Esophagus (tissue), 2 donors: ENCODE measurements around the gene GPR173. TPM values are rescaled to one million over a fixed set of nuclear protein-coding genes. Genes with fewer than 3 reads are reported as not detected.

Source experiments
- H3K27ac ChIP-seq, 2 donors: one replicate each; pipeline ENCODE4 v1.5.1; 2013; ENCODE audit warnings: low read depth in 2 of 2, mild to moderate bottlenecking in 2 of 2, inconsistent platforms in 1 of 2, low read length in 1 of 2, moderate library complexity in 1 of 2
- H3K27me3 ChIP-seq, 2 donors: one replicate each; pipeline ENCODE4 v1.6.1; 2013; ENCODE audit warnings: low read length in 2 of 2, control low read depth in 1 of 2, mild to moderate bottlenecking in 1 of 2; ENCODE audit not compliant: insufficient read depth in 2 of 2, control insufficient read depth in 1 of 2
- H3K36me3 ChIP-seq, 2 donors: one replicate each; pipeline ENCODE4 v1.6.1; 2013; ENCODE audit warnings: low read length in 1 of 2; ENCODE audit not compliant: control insufficient read depth in 2 of 2, insufficient read depth in 2 of 2
- H3K4me1 ChIP-seq, 2 donors: one replicate each; pipeline ENCODE4 v1.6.1; 2013; ENCODE audit warnings: low read length in 1 of 2; ENCODE audit not compliant: control insufficient read depth in 2 of 2, insufficient read depth in 2 of 2
- H3K4me3 ChIP-seq, 2 donors: one replicate each; pipeline ENCODE4 v1.5.1; 2013; ENCODE audit warnings: low read length in 2 of 2, mild to moderate bottlenecking in 2 of 2, low read depth in 1 of 2, moderate library complexity in 1 of 2
- H3K9me3 ChIP-seq, 2 donors: one replicate each; pipeline ENCODE4 v1.6.1; 2013; ENCODE audit warnings: mild to moderate bottlenecking in 2 of 2, low read depth in 1 of 2, low read length in 1 of 2, moderate library complexity in 1 of 2; ENCODE audit not compliant: control insufficient read depth in 2 of 2, insufficient read depth in 1 of 2
- WGBS, 2 donors: extraction: QIAGEN DNeasy Blood & Tissue Kit; methylation state at CpG; one replicate each; pipeline ENCODE4 v1.1.7; 2013; 5-methylcytosine and 5-hydroxymethylcytosine counted together
- polyA plus RNA-seq, 2 donors: library from polyadenylated mRNA; stranded (reverse); fragments of 200-250 nt; gene quantifications; one replicate each; pipeline ENCODE4 v1.2.3, GENCODE V29; 2013
- donor health status: healthy with polysubstance abuse.
- donor health status: Bipolar disorder and iron deficiency.

The GPR173 gene
- polyA plus RNA-seq, 2 donors: 0.18 to 0.22 TPM

- no peaks in the 10 kb centered on the region for H3K4me1 ChIP-seq
- WGBS, 2 donors: 71 to 73% methylated on average over 3 of the region's 3 CpGs
- no peak overlapping the region for H3K27ac ChIP-seq
- no peaks in the 10 kb centered on the region for H3K27me3 ChIP-seq
- no peak overlapping the region for H3K4me3 ChIP-seq
- H3K36me3 ChIP-seq: no peaks in the 10 kb centered on the region
- no peaks in the 10 kb centered on the region for H3K9me3 ChIP-seq
These were observed 47.2 kb downstream of the GPR173 start for GRCh38 chrX:53095796-53096195.

GRCh38 chrX:53114864-53115549, 66.4 kb downstream of the GPR173 start:
- Histone ChIP-seq H3K36me3 (peaks cover 0 to 4% of the 10 kb centered on the region in 2 donors), H3K27ac (no peak overlapping the region), H3K4me1 (no peaks in the 10 kb centered on the region), H3K27me3 (no peaks in the 10 kb centered on the region), H3K9me3 (no peaks in the 10 kb centered on the region), H3K4me3 (no peak overlapping the region)
- WGBS, 2 donors: 92 to 95% methylated on average over 6 of the region's 6 CpGs

- WGBS, 2 donors: 84 to 88% methylated on average over 2 of the region's 2 CpGs
- Histone ChIP-seq H3K27me3 (no peaks in the 10 kb centered on the region), H3K36me3 (peaks cover 0 to 4% of the 10 kb centered on the region in 2 donors), H3K4me1 (no peaks in the 10 kb centered on the region), H3K4me3 (no peak overlapping the region), H3K9me3 (no peaks in the 10 kb centered on the region), H3K27ac (no peak overlapping the region)
These were observed 66.9 kb downstream of the GPR173 start for GRCh38 chrX:53115550-53115874.

- Histone ChIP-seq H3K27ac (peak overlapping the region in 1 of 2 donors; percentile 8), H3K4me3 (no peak overlapping the region), H3K4me1 (no peaks in the 10 kb centered on the region), H3K27me3 (no peaks in the 10 kb centered on the region), H3K36me3 (peaks cover 0 to 4% of the 10 kb centered on the region in 2 donors), H3K9me3 (no peaks in the 10 kb centered on the region)
- 38 to 58% methylated on average over 3 of the region's 3 CpGs for WGBS, 2 donors
These were observed 67.5 kb downstream of the GPR173 start for GRCh38 chrX:53116101-53116500.

GRCh38 chrX:53122013-53122412, 73.4 kb downstream of the GPR173 start:
- WGBS, 2 donors: 57 to 66% methylated on average over 1 of the region's 1 CpG
- no peak overlapping the region for H3K27ac ChIP-seq
- no peak overlapping the region for H3K4me3 ChIP-seq
- no peaks in the 10 kb centered on the region for H3K27me3 ChIP-seq
- no peaks in the 10 kb centered on the region for H3K36me3 ChIP-seq
- no peaks in the 10 kb centered on the region for H3K9me3 ChIP-seq
- no peaks in the 10 kb centered on the region for H3K4me1 ChIP-seq

- Histone ChIP-seq H3K4me1 (no peaks in the 10 kb centered on the region), H3K27me3 (no peaks in the 10 kb centered on the region), H3K4me3 (no peak overlapping the region), H3K27ac (no peak overlapping the region), H3K9me3 (no peaks in the 10 kb centered on the region), H3K36me3 (no peaks in the 10 kb centered on the region)
These were observed 76.9 kb downstream of the GPR173 start for GRCh38 chrX:53125506-53125905.

- WGBS, 2 donors: 81 to 100% methylated on average over 2 of the region's 2 CpGs
These were observed 77.8 kb downstream of the GPR173 start for GRCh38 chrX:53126377-53126776.

GRCh38 chrX:53128097-53128749, 79.6 kb downstream of the GPR173 start:
- 61 to 76% methylated on average over 3 of the region's 3 CpGs for WGBS, 2 donors
- Histone ChIP-seq H3K27me3 (no peaks in the 10 kb centered on the region), H3K4me3 (no peak overlapping the region), H3K4me1 (no peaks in the 10 kb centered on the region), H3K36me3 (no peaks in the 10 kb centered on the region), H3K27ac (no peak overlapping the region), H3K9me3 (no peaks in the 10 kb centered on the region)

More at GRCh38 chrX:53126377-53126776, 77.8 kb downstream of the GPR173 start:
- Histone ChIP-seq H3K27ac (no peak overlapping the region), H3K9me3 (no peaks in the 10 kb centered on the region), H3K4me3 (no peak overlapping the region), H3K4me1 (no peaks in the 10 kb centered on the region), H3K27me3 (no peaks in the 10 kb centered on the region), H3K36me3 (no peaks in the 10 kb centered on the region)
